Measurements from ENCODE around the gene TMEM92.
A peak's percentile ranks its signal among the peaks of the same experiment; 100 is the strongest.
"Not testable (repeated sequence)": the region's sequence is repeated elsewhere in the genome, so short reads cannot be mapped to it uniquely, and the experiment has no call there.

The TMEM92 gene

GRCh38 chr17:50270435-50271362 lies 3.6 kb upstream of the TMEM92 start:
- H3K4me3 ChIP-seq (replicated peaks; ENCODE audit: low read depth, low read length): no peak overlapping the region
- TF ChIP-seq CTCF (IDR thresholded peaks at IDR 0.05; ENCODE audit: low read length, missing control alignments): no peak
- DNase-seq (ENCODE audit: low read depth): peak; percentile 68

GRCh38 chr17:50271363-50271750 lies 2.9 kb upstream of the TMEM92 start:
- not testable (repeated sequence) for H3K4me3 ChIP-seq (replicated peaks; ENCODE audit: low read depth, low read length)

GRCh38 chr17:50272246-50272645 lies 2.0 kb upstream of the TMEM92 start:
- no peak for TF ChIP-seq CTCF (IDR thresholded peaks at IDR 0.05; ENCODE audit: low read length, missing control alignments)
- peak overlapping the region; percentile 62 for H3K4me3 ChIP-seq (replicated peaks; ENCODE audit: low read depth, low read length)
- no peak for DNase-seq (ENCODE audit: low read depth)

More at GRCh38 chr17:50271363-50271750, 2.9 kb upstream of the TMEM92 start:
- not testable (repeated sequence) for DNase-seq (ENCODE audit: low read depth)

GRCh38 chr17:50272711-50273653 lies 1.3 kb upstream of the TMEM92 start:
- TF ChIP-seq CTCF (IDR thresholded peaks at IDR 0.05; ENCODE audit: low read length, missing control alignments): peak; percentile 13
- peak overlapping the region; percentile 62 for H3K4me3 ChIP-seq (replicated peaks; ENCODE audit: low read depth, low read length)
- DNase-seq (ENCODE audit: low read depth): peak; percentile 53

GRCh38 chr17:50273654-50274040 lies 619 bp upstream of the TMEM92 start:
- TF ChIP-seq CTCF (IDR thresholded peaks at IDR 0.05; ENCODE audit: low read length, missing control alignments): no peak
- DNase-seq (ENCODE audit: low read depth): no peak
- no peak overlapping the region for H3K4me3 ChIP-seq (replicated peaks; ENCODE audit: low read depth, low read length)

GRCh38 chr17:50274897-50275221 lies 593 bp downstream of the TMEM92 start:
- DNase-seq (ENCODE audit: low read depth): no peak
- H3K4me3 ChIP-seq (replicated peaks; ENCODE audit: low read depth, low read length): no peak overlapping the region
- TF ChIP-seq CTCF (IDR thresholded peaks at IDR 0.05; ENCODE audit: low read length, missing control alignments): no peak

- no peak overlapping the region for H3K4me3 ChIP-seq (replicated peaks; ENCODE audit: low read depth, low read length)
- no peak for TF ChIP-seq CTCF (IDR thresholded peaks at IDR 0.05; ENCODE audit: low read length, missing control alignments)
- DNase-seq (ENCODE audit: low read depth): no peak
These were observed 1.0 kb downstream of the TMEM92 start for GRCh38 chr17:50275279-50275678.

Data from fibroblast of pulmonary artery (primary cell).